Measurements from ENCODE around the gene TRIM62.

Gene TRIM62

DNA sequence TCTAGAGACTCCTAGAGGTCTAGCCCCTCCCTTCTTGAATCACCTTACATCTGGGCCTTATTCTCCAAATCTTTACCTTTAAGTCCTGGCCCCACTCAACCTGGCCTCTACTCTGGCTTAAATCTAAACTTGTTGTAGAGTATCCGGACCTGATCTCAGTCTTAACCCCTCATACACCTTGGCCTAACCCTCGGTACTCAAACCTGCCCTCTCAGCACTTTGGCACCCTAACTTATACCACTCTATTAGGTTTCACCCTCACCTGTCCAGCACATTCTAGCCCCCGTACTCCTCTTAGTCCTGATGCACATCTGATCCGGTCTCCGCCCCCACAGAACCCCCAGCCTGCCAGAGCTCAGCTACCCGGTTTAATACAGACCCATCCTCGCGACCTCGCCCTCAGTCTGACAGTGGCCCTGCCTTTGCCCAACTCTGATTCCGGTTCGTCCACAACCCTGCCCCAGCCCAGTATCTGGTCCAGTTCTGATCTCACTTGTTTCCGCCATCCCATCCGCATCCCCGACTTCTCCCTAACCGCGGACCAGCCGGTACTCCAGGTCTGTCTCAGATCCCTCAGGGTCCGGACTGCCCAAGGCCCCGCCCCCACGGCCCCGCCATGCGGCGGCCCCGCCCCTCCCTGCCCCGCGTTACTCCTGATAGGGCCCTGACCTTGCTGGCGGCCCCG lies 1.5 kb downstream of the TRIM62 start:
- TF ChIP-seq, protein P1, sequence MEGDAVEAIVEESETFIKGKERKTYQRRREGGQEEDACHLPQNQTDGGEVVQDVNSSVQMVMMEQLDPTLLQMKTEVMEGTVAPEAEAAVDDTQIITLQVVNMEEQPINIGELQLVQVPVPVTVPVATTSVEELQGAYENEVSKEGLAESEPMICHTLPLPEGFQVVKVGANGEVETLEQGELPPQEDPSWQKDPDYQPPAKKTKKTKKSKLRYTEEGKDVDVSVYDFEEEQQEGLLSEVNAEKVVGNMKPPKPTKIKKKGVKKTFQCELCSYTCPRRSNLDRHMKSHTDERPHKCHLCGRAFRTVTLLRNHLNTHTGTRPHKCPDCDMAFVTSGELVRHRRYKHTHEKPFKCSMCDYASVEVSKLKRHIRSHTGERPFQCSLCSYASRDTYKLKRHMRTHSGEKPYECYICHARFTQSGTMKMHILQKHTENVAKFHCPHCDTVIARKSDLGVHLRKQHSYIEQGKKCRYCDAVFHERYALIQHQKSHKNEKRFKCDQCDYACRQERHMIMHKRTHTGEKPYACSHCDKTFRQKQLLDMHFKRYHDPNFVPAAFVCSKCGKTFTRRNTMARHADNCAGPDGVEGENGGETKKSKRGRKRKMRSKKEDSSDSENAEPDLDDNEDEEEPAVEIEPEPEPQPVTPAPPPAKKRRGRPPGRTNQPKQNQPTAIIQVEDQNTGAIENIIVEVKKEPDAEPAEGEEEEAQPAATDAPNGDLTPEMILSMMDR (IDR thresholded peaks at IDR 0.05): no peak

DNA sequence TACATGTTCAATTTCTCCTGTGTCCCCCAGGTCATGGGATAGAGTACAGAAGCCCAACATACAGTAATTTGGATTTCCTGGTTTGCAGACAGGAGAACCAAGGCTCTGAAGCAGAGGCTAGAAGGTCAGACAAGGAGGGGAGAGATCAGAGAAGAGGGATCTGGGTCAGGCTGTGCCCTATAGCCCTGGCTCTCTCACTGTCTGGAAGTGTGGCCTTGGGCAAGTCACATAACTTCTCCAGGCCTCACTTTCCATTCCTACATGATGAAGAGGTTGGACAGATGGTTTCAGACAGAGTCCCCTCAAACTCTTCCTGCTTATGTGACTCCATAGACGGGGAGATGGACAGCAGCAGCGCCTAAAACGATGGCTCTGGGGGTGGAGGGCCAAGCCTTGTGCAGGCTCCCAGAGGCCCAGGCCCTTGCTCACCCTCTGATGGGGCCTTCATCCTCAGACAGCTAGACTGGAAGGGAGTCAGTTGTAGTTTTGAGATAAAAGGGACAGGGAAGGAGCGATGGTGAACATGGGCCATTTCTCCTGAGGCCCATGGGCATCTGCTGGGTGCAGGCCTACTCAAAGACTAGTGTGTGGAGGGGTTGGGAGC lies 2.9 kb downstream of the TRIM62 start:
- TF ChIP-seq, protein P1 (IDR thresholded peaks at IDR 0.05): no peak

DNA sequence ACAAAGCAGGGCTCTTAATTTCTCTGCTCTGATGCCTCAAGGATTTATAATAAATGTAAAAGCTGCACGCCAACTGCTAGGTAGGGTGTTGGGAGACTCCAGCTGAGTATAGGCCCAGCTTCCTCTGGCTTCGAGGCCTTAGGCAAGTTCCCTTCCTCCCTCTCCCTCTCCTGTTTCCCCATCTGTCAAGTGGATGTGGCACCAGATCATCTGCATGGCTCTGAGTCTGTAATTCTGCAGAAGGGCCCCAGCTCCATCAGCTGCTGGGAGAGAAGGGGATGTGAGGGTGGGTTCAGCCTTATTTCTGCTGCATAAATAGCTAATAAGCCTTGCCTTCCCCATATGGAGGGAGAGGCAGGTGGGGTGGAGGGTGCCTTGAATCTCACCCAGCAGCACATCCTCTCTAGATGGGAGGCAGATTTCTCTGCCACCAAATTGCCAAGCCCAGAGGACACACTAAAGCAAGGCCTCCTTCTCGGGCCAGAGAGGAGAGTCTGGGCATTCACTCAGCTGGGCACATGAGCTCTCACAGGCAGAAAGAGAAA lies 3.8 kb downstream of the TRIM62 start:
- TF ChIP-seq, protein P1 (IDR thresholded peaks at IDR 0.05): no peak

DNA sequence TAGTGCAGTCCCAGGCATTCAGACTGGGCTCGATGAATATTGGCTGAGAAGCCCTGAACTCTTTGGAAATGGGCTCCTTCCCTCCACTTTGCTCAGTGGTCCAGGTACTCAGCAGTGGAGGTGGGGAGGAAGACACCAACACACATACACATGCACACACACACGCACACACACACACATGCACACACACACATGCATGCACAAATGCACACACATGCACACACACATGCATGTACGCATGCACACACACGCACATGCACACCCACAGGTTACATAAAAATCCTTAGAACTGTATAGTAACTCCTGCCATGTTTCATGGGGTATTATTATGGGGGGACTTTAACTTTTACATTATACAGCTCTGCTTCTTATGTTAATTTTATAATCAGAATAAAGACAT lies 5.0 kb downstream of the TRIM62 start:
- TF ChIP-seq, protein P1 (IDR thresholded peaks at IDR 0.05): no peak

DNA sequence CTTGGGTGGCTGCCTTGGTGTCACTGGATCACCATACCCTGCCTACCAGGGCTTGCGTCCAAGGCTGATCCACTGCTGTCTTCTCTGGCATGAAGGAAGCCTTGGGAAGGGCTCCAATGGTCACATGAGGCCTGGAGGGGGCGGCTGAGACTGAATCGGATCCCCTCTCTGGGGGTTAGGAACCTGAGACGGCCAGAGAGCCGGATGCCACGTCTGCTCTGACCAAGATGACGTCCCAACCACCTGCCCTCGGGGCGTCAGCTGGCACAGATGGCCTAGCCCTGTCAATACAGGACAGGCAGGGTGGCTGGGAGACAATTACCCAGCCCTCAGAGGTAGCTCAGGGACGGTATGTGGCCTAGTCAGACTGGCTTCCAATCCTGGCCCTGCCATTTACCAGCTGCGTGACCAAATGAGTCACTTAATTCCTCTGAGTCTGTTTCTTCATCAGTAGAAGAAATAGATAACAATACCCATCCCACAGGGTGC lies 5.4 kb downstream of the TRIM62 start:
- TF ChIP-seq, protein P1 (IDR thresholded peaks at IDR 0.05): no peak

DNA sequence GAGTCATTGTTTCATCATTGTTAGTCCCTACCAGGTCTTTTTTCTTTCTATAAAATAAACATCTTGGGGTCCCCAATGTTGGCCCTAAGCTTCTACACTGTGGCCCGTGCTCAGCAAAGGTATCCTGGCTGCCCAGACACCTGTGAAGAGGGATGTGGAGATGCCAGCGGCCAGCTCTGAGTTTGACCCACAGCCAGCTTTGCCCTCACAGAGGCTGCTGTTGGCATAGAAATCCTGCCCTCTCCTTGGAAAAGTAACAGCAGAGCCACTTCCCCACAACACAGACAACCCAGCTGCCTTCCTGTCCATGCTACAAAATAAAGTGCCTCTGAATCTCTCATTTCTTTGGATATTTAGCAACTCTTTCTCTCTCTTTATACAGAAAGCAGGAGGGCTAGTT lies 6.0 kb downstream of the TRIM62 start:
- TF ChIP-seq, protein P1 (IDR thresholded peaks at IDR 0.05): no peak

DNA sequence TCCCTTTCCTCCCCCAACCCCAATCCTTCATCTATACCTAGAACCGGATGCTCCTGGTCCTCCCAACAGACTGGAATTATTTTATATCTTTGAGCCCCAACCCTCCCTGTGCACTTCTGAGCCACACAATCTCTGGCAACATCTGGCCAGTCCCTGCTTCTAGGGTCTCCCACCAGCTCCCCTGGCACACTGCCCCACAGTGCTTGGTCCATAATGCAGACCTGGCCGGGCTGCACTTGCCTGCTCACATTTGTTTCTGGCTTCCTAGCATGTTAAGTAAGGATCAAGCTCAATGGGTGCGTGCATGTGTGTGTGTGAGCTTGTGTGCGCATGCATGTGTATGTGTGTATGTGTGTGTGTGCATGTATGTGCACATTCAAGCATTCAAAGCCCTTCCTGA lies 8.8 kb downstream of the TRIM62 start:
- TF ChIP-seq, protein P1 (IDR thresholded peaks at IDR 0.05): no peak

All from LNCAP (cell line).